K562 (cell line): Measurements from ENCODE around the gene SCNN1A. TPM values are rescaled to one million over a fixed set of nuclear protein-coding genes. Genes with fewer than 3 reads are reported as not detected.

Source experiments
- ATAC-seq: fragments of 200-7000 bp; cut with Tn5 transposase; 3 replicates; pipeline ENCODE4 v1.9.1; 2020; ENCODE audit warnings: moderate library complexity
- BruUV-seq: library from RNA; stranded (reverse); fragments of 400-500 nt; replicated peaks from 2 replicates; lab custom pipeline; 2021; lab: Mats Ljungman, UMichigan
- CTCF ChIA-PET: fragments of 300-600 bp; formaldehyde crosslinking; extraction: SDS; loops from one replicate; lab custom pipeline; 2021; ENCODE audit warnings: low intra/inter-chr PET ratio; lab: Yijun Ruan, JAX
- POLR2A ChIA-PET: fragments of 300-600, 350-650 bp; sonication (Branson Sonifier 250); formaldehyde crosslinking; extraction: SDS; loops from one replicate; lab custom pipeline; 2021; ENCODE audit warnings: antibody characterized with exemption, inconsistent platforms; lab: Yijun Ruan, JAX
- DNase-seq, 4 experiments: peaks; one replicate each; pipeline versions ENCODE4 v3.0.0 to v3.0.0-alpha.2; 2011 to 2018; ENCODE audit warnings: low spot score in 3 of 4, mixed read lengths in 3 of 4; ENCODE audit errors: extremely low read depth in 1 of 4
- FAIRE-seq: peaks from 2 replicates; lab custom pipeline; 2011; peaks lifted over from hg19 to GRCh38; lab: Jason Lieb, UNC
- H2AFZ ChIP-seq: 2 replicates; pipeline ENCODE4 v1.6.0; 2011; ENCODE audit warnings: low read depth, low read length, control low read depth, inconsistent platforms
- H3K27ac ChIP-seq: fragments of 200-600 bp; 3 replicates; pipeline ENCODE4 v1.8.0; 2011; ENCODE audit warnings: low read depth, mild to moderate bottlenecking, control low read depth, inconsistent platforms, low read length, moderate library complexity, mixed read lengths; ENCODE audit errors: extremely low read depth
- H3K27me3 ChIP-seq, 2 experiments: fragments of 300-600 bp in 1 of 2; 2 replicates in 1 of 2; 3 replicates in 1 of 2; pipeline versions ENCODE4 v1.6.0 to v1.8.0; 2011; ENCODE audit warnings: inconsistent platforms in 2 of 2, low read length in 2 of 2, mild to moderate bottlenecking in 1 of 2, mixed read lengths in 1 of 2, moderate library complexity in 1 of 2; ENCODE audit not compliant: control insufficient read depth in 2 of 2, insufficient read depth in 2 of 2
- H3K36me3 ChIP-seq: fragments of 300-600 bp; 3 replicates; pipeline ENCODE4 v1.8.0; 2011; ENCODE audit warnings: mild to moderate bottlenecking, low read length, inconsistent platforms; ENCODE audit not compliant: control insufficient read depth, insufficient read depth
- H3K4me1 ChIP-seq, 2 experiments: fragments of 200-600 bp in 1 of 2; replicated peaks in 1 of 2; 2 replicates in 1 of 2; 3 replicates in 1 of 2; pipeline versions ENCODE4 v1.5.1 to v1.8.0; 2011; ENCODE audit warnings: inconsistent platforms in 2 of 2, low read length in 2 of 2, mild to moderate bottlenecking in 1 of 2, mixed read lengths in 1 of 2, moderate library complexity in 1 of 2; ENCODE audit not compliant: control insufficient read depth in 2 of 2, insufficient read depth in 2 of 2
- H3K4me2 ChIP-seq: 2 replicates; pipeline ENCODE4 v1.6.1; 2011; ENCODE audit warnings: low read length, control low read depth, inconsistent platforms, mixed read lengths; ENCODE audit not compliant: insufficient read depth
- H3K4me3 ChIP-seq: fragments of 200-600 bp; sonication (generic), shearing (Covaris generic); 2 replicates; pipeline ENCODE4 v1.5.1; 2016; ENCODE audit warnings: control low read depth, inconsistent platforms
- H3K79me2 ChIP-seq: fragments of 200-600 bp; 3 replicates; pipeline ENCODE4 v1.8.0; 2011; ENCODE audit warnings: low read length, inconsistent platforms; ENCODE audit not compliant: control insufficient read depth, insufficient read depth
- H3K9ac ChIP-seq, 2 experiments: 2 replicates each; pipeline versions ENCODE4 v1.6.0 to v1.6.1; 2011; ENCODE audit warnings: low read depth in 2 of 2, low read length in 2 of 2, control low read depth in 1 of 2, inconsistent platforms in 1 of 2, mild to moderate bottlenecking in 1 of 2, mixed read lengths in 1 of 2; ENCODE audit not compliant: insufficient read depth in 1 of 2
- H3K9me1 ChIP-seq: one replicate; pipeline ENCODE4 v1.6.0; 2011; ENCODE audit warnings: inconsistent platforms, mild to moderate bottlenecking, low read length, moderate library complexity; ENCODE audit not compliant: control insufficient read depth, insufficient read depth
- H3K9me3 ChIP-seq: replicated peaks from 2 replicates; pipeline ENCODE4 v1.5.1; 2011; ENCODE audit warnings: low read depth, low read length, inconsistent platforms; ENCODE audit not compliant: control insufficient read depth, insufficient read depth
- H4K20me1 ChIP-seq: replicated peaks from 2 replicates; pipeline ENCODE4 v1.6.1; 2011; ENCODE audit warnings: low read length, inconsistent platforms, mixed read lengths; ENCODE audit not compliant: control insufficient read depth, insufficient read depth
- BRD4 ChIP-seq: fragments of 200-600 bp; sonication (generic); IDR thresholded peaks from 2 replicates; pipeline ENCODE4 v1.6.1; 2017; ENCODE audit warnings: inconsistent platforms
- CBFA2T2 ChIP-seq: fragments of 450-650 bp; conservative IDR thresholded peaks from 2 replicates; pipeline ENCODE4 v1.6.1; 2017; ENCODE audit warnings: mild to moderate bottlenecking
- CTCFL ChIP-seq: IDR thresholded peaks from 2 replicates; pipeline ENCODE4 v1.6.1; 2011; ENCODE audit warnings: borderline replicate concordance, low read depth, mild to moderate bottlenecking, moderate library complexity, low read length; ENCODE audit not compliant: insufficient read depth, poor library complexity, severe bottlenecking
- JUN ChIP-seq, 2 experiments: sonication (generic) in 1 of 2; formaldehyde crosslinking in 1 of 2; IDR thresholded peaks; 2 replicates each; pipeline versions ENCODE4 v1.6.1 to v1.8.0; 2012 to 2022; ENCODE audit warnings: borderline replicate concordance in 2 of 2, mild to moderate bottlenecking in 2 of 2, improper control_type of control experiment in 1 of 2, low read depth in 1 of 2, low read length in 1 of 2, missing genetic modification reagents in 1 of 2
- MYC ChIP-seq, 2 experiments: fragments of 250-450 bp in 1 of 2; sonication (Bioruptor Pico) in 1 of 2; IDR thresholded peaks; 2 replicates each; pipeline versions ENCODE4 v1.5.1 to v1.6.1; 2012 to 2021; ENCODE audit warnings: low read depth in 2 of 2, borderline replicate concordance in 1 of 2, improper control_type of control experiment in 1 of 2, low read length in 1 of 2, mild to moderate bottlenecking in 1 of 2, moderate library complexity in 1 of 2
- NR1H2 ChIP-seq: sonication (generic); formaldehyde crosslinking; IDR thresholded peaks from 2 replicates; pipeline ENCODE4 v1.4.0; 2020; ENCODE audit warnings: mild to moderate bottlenecking, missing genetic modification reagents
- NRF1 ChIP-seq, 2 experiments: fragments of 450-650 bp; IDR thresholded peaks in 1 of 2; conservative IDR thresholded peaks in 1 of 2; 2 replicates each; pipeline ENCODE4 v1.6.1; 2014; ENCODE audit warnings: mild to moderate bottlenecking in 2 of 2
- RBFOX2 ChIP-seq: fragments of 200-400 bp; formaldehyde crosslinking; IDR thresholded peaks from 2 replicates; pipeline ENCODE4 v1.6.1; 2017; ENCODE audit warnings: low read depth, mild to moderate bottlenecking, low read length, moderate library complexity
- RCOR1 ChIP-seq, 2 experiments: IDR thresholded peaks; 2 replicates each; pipeline ENCODE4 v1.6.1; 2012; ENCODE audit warnings: low read depth in 2 of 2, low read length in 2 of 2, borderline replicate concordance in 1 of 2, improper control_type of control experiment in 1 of 2
- ZFX ChIP-seq: sonication (generic); formaldehyde crosslinking; IDR thresholded peaks from 2 replicates; pipeline ENCODE4 v1.8.0; 2022; ENCODE audit warnings: mild to moderate bottlenecking, missing genetic modification reagents, moderate library complexity
- ZNF695 ChIP-seq: fragments of 450-650 bp; formaldehyde crosslinking; IDR thresholded peaks from 2 replicates; pipeline ENCODE4 v1.4.0; 2020; ENCODE audit warnings: mild to moderate bottlenecking, moderate library complexity
- WGBS: fragments of 100-300 bp; shearing (Covaris generic); methylation state at CpG from one replicate; pipeline ENCODE4 v1.1.6; 2016; ENCODE audit warnings: low coverage, mixed read lengths; ENCODE audit not compliant: insufficient coverage; ENCODE audit errors: missing lambda C conversion rate; 5-methylcytosine and 5-hydroxymethylcytosine counted together
- in situ Hi-C: fragments of 300-500 bp; cut with MboI; formaldehyde crosslinking; loops from 4 replicates; pipeline ENCODE4 v1.15.0; 2018; ENCODE audit warnings: inconsistent platforms, mixed read lengths
- intact Hi-C: fragments of 100-400 bp; cut with micrococcal nuclease; formaldehyde crosslinking; loops from 2 replicates; pipeline ENCODE4 v1.14.2; 2022
- polyA plus RNA-seq, 8 experiments: library from polyadenylated mRNA; depleted of rRNA in 4 of 8; stranded (reverse) in 5 of 8; unstranded in 3 of 8; fragments of >200 nt; fragmentation: Nextera tagmentation in 2 of 8; fragmentation: Illumina TruSeq in 1 of 8; extraction: Ambion mirVana in 2 of 8; extraction: Trizol in 1 of 8; gene quantifications; 2 replicates each; pipeline versions ENCODE4 v1.2.1 to v1.2.3, GENCODE V29; 2011 to 2014; ENCODE audit warnings: inconsistent platforms in 1 of 8, missing spikeins in 1 of 8
- total RNA-seq, 7 experiments: library from RNA; depleted of rRNA in 6 of 7; stranded (reverse); fragments of >200 nt in 6 of 7; fragmentation: Illumina TruSeq in 2 of 7; extraction: Trizol in 2 of 7; gene quantifications; 2 replicates each; pipeline versions ENCODE4 v1.2.1 to v1.2.3, GENCODE V29; 2011 to 2021; ENCODE audit warnings: low replicate concordance in 1 of 7
- TF ChIP-seq, protein P1 (sequence below), 3 experiments: IDR thresholded peaks in 2 of 3; conservative IDR thresholded peaks in 1 of 3; 2 replicates each; pipeline ENCODE4 v1.5.1; 2011 to 2012; ENCODE audit warnings: low read length in 3 of 3, mild to moderate bottlenecking in 3 of 3, control low read depth in 2 of 3, improper control_type of control experiment in 1 of 3, inconsistent platforms in 1 of 3, low read depth in 1 of 3, mixed read lengths in 1 of 3, moderate library complexity in 1 of 3; ENCODE audit not compliant: insufficient read depth in 2 of 3

Gene SCNN1A
- total and polyA plus RNA-seq, 9 of the 15 experiments (the other 6 are each of a cell fraction or from before 2014, with no cell fraction given), result 0.15 to 0.49 (median 0.32) TPM; not detected in 5

DNA sequence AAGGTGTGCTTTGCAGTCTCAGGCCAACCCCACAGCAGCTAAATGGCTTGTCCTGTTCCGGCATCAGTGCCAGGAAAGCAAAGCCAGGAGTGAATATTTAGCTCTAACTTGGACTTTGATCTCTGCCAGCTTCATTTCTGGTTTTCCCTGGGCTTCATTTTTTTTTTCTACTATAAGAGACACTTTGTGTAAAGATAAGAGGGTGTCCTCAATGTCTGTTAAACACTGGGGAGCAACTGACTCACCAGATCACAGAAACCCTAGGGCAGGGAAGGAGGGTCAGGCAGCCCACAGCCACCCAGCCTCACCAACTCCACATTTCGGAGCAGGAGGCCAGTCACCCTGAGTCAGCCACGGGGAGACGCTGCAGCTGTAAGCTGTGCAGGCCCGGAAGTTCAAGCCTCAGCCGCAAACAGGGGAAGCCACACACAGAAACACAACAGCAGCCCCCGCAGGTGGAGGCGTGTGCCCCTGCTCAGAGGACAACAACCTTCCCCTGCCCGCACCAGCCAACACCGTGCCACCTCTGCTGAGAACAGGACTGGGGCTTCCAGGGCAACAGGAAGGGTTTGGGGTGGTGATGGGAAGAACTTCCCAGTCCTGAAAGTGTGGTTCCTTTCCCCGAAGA, 39.8 kb downstream of the SCNN1A start:
- WGBS, result 6% methylated on average over 10 of the region's 11 CpGs
- ATAC-seq (peak; percentile 79), FAIRE-seq (peak; percentile 97), DNase-seq (peak; percentile 54 to 85 (median 65))
- H3K36me3 ChIP-seq, result peaks cover 54% of the 10 kb centered on the region; the same call in 2 of the 3 replicates
- peak overlapping the region; percentile 98 for H3K27ac ChIP-seq
- POLR2A ChIA-PET, result interaction anchor here (0.6 to 4.7 kb wide), 14 partner anchors 9 to 1717 kb away, joined by 3 to 38 read pairs (median 4); partner anchors contain the start of genes LTBR and VAMP1
- no peaks in the 10 kb centered on the region for H3K9me3 ChIP-seq
- CTCF ChIA-PET, result interaction anchor here (0.6 to 2.1 kb wide), 3 partner anchors 41 to 377 kb away, joined by 3 to 9 read pairs (median 3); no protein-coding TSS in a partner anchor
- H3K9me1 ChIP-seq, result no peaks in the 10 kb centered on the region
- no peaks in the 10 kb centered on the region for H4K20me1 ChIP-seq
- H3K79me2 ChIP-seq, result peaks cover 57% of the 10 kb centered on the region
- in situ Hi-C loops (loop anchor here (5.0 kb wide), 1 partner anchor 37 kb away; no protein-coding TSS in a partner anchor), intact Hi-C loops (loop anchor here (2.0 to 5.0 kb wide), 2 partner anchors 31 to 137 kb away; partner anchors contain the start of gene VAMP1)
- peak overlapping the region; percentile 79 for H2AFZ ChIP-seq
- H3K9ac ChIP-seq, result peak overlapping the region; percentile 85 to 93
- H3K4me1 ChIP-seq, result peaks cover 27 to 48% of the 10 kb centered on the region in 2 experiments
- H3K4me3 ChIP-seq, result peak overlapping the region; percentile 39; the same call in 1 of the 2 replicates
- no peaks in the 10 kb centered on the region for H3K27me3 ChIP-seq
- peak overlapping the region; percentile 82 for H3K4me2 ChIP-seq
- no TSS peak for BruUV-seq
- TF ChIP-seq CTCFL, result peak; percentile 25
- 0 out of 4 replicates have a peak, but pooled peaks of 1 of the 2 experiments have one; percentile 12 for TF ChIP-seq NRF1 (conservative IDR thresholded peaks at IDR 0.05 in 1 of 2, IDR thresholded peaks at IDR 0.05 in 1 of 2)
- no peak for TF ChIP-seq MYC (IDR thresholded peaks at IDR 0.05; ENCODE audit: low read depth, low read length)
- TF ChIP-seq MYC (CRISPR knock-in tag; IDR thresholded peaks at IDR 0.05; ENCODE audit: borderline replicate concordance, low read depth), result 0 out of 2 replicates have a peak, but pooled peaks have one; percentile 22
- 0 out of 2 replicates have a peak, but pooled peaks have one; percentile 46 for TF ChIP-seq BRD4
- TF ChIP-seq JUN (IDR thresholded peaks at IDR 0.05; ENCODE audit: borderline replicate concordance, low read depth, low read length), result 0 out of 2 replicates have a peak, but pooled peaks have one; percentile 5
- TF ChIP-seq JUN (CRISPR knock-in tag; IDR thresholded peaks at IDR 0.05; ENCODE audit: borderline replicate concordance), result no peak
- 0 out of 2 replicates have a peak, but pooled peaks have one; percentile 2 for TF ChIP-seq CBFA2T2
- 0 out of 2 replicates have a peak, but pooled peaks have one; percentile 35 for TF ChIP-seq ZFX
- TF ChIP-seq RBFOX2, result peak; percentile 77
- TF ChIP-seq, protein P1, sequence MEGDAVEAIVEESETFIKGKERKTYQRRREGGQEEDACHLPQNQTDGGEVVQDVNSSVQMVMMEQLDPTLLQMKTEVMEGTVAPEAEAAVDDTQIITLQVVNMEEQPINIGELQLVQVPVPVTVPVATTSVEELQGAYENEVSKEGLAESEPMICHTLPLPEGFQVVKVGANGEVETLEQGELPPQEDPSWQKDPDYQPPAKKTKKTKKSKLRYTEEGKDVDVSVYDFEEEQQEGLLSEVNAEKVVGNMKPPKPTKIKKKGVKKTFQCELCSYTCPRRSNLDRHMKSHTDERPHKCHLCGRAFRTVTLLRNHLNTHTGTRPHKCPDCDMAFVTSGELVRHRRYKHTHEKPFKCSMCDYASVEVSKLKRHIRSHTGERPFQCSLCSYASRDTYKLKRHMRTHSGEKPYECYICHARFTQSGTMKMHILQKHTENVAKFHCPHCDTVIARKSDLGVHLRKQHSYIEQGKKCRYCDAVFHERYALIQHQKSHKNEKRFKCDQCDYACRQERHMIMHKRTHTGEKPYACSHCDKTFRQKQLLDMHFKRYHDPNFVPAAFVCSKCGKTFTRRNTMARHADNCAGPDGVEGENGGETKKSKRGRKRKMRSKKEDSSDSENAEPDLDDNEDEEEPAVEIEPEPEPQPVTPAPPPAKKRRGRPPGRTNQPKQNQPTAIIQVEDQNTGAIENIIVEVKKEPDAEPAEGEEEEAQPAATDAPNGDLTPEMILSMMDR (IDR thresholded peaks at IDR 0.05 in 2 of 3, conservative IDR thresholded peaks at IDR 0.05 in 1 of 3; ENCODE audit: insufficient read depth in 2 of 3, low read depth in 1 of 3, low read length in 3 of 3), result peak; percentile 70 to 86 (median 74)
- no peak for TF ChIP-seq NR1H2 (CRISPR knock-in tag)
- TF ChIP-seq ZNF695 (CRISPR knock-in tag), result no peak
- 0 out of 4 replicates have a peak, but pooled peaks of 1 of the 2 experiments have one; percentile 22 for TF ChIP-seq RCOR1 (IDR thresholded peaks at IDR 0.05; ENCODE audit: borderline replicate concordance in 1 of 2, low read depth in 2 of 2, low read length in 2 of 2)
